Omental fat pad (tissue), 4 donors: ENCODE data around the gene AXIN1. TPM values are rescaled to one million over a fixed set of nuclear protein-coding genes. Genes with fewer than 3 reads are reported as not detected.

Source experiments
- ATAC-seq: fragments of 150-250 bp; one replicate; pipeline ENCODE4 v1.9.1; 2016; ENCODE audit warnings: mild to moderate bottlenecking, moderate library complexity; ENCODE audit not compliant: low FRiP score
- DNase-seq: peaks from one replicate; pipeline ENCODE4 v3.0.0-alpha.2; 2019; ENCODE audit warnings: low spot score
- total RNA-seq, 4 donors: library from RNA; depleted of rRNA; stranded (reverse); fragments of >200 nt; gene quantifications; one replicate each; pipeline ENCODE4 v1.1.0, GENCODE V29; 2016
- TF ChIP-seq, protein P1 (sequence below), 3 donors: fragments of 450-650 bp; IDR thresholded peaks; one replicate each; pipeline ENCODE4 v1.5.1; 2016 to 2017; ENCODE audit warnings: antibody characterized with exemption in 3 of 3, mild to moderate bottlenecking in 3 of 3, moderate library complexity in 2 of 3

The AXIN1 gene
- total RNA-seq, 4 donors from 2014 or later, result 17.0 to 36.6 (median 20.9) TPM

DNA sequence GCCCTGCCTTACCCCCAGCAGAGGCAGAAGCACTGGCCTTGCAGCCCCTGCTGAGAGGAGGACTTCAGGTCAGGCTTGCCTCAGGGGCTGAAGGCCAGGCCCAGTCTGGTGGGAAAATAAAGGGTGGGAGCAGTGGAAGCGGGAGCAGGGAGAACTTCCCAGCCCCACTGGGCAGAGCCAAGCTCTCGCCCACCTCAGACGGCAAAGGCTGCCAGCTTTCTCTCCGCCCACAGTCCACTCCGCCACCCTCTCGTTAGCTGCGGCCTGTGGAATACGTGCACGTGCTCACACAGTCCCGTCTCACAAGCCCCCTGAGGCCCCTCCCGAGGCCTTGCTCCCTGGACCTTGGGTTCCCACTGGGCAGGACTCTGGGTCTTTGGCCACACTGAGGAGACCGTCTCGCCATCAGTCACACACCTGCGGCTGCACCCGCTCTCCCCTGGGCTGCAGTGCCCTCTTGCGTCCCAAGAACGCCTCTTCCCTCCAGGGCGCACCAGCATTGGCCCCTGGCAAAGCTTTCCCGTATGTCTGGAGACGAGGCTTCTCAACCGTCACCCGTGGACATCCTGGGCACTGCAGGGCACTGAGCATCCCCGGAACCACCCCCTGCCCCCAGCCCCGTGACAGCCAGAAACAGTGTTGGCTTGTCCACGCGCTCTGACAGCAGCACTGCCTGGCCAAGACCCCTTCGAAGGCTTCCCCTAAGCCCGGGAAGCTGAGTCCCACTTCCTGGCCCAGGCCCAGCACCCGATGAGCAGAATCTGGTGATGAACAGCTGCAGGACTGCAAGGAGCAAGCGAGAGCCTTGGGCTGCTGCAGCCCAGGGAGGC, 9.6 kb upstream of the AXIN1 start:
- no peak for DNase-seq
- ATAC-seq, result peak; percentile 80
- TF ChIP-seq, protein P1, sequence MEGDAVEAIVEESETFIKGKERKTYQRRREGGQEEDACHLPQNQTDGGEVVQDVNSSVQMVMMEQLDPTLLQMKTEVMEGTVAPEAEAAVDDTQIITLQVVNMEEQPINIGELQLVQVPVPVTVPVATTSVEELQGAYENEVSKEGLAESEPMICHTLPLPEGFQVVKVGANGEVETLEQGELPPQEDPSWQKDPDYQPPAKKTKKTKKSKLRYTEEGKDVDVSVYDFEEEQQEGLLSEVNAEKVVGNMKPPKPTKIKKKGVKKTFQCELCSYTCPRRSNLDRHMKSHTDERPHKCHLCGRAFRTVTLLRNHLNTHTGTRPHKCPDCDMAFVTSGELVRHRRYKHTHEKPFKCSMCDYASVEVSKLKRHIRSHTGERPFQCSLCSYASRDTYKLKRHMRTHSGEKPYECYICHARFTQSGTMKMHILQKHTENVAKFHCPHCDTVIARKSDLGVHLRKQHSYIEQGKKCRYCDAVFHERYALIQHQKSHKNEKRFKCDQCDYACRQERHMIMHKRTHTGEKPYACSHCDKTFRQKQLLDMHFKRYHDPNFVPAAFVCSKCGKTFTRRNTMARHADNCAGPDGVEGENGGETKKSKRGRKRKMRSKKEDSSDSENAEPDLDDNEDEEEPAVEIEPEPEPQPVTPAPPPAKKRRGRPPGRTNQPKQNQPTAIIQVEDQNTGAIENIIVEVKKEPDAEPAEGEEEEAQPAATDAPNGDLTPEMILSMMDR (IDR thresholded peaks at IDR 0.05), result no peak

- ATAC-seq (no peak), DNase-seq (no peak)
- TF ChIP-seq, protein P1 (IDR thresholded peaks at IDR 0.05), result no peak
Observed at GRCh38 chr16:361341-361871, 8.9 kb upstream of the AXIN1 start.

GRCh38 chr16:360698-361336, 8.3 kb upstream of the AXIN1 start:
- DNase-seq (no peak), ATAC-seq (no peak)
- TF ChIP-seq, protein P1 (IDR thresholded peaks at IDR 0.05), result no peak

- ATAC-seq (no peak), DNase-seq (no peak)
- TF ChIP-seq, protein P1 (IDR thresholded peaks at IDR 0.05), result no peak
Observed at GRCh38 chr16:359871-360697, 7.6 kb upstream of the AXIN1 start.

- TF ChIP-seq, protein P1 (IDR thresholded peaks at IDR 0.05), result no peak
- ATAC-seq (no peak), DNase-seq (no peak)
Observed at GRCh38 chr16:359067-359763, 6.7 kb upstream of the AXIN1 start.

GRCh38 chr16:356741-357140, 4.2 kb upstream of the AXIN1 start:
- no peak for DNase-seq
- ATAC-seq, result no peak
- TF ChIP-seq, protein P1 (IDR thresholded peaks at IDR 0.05), result no peak
